GM23338 (cell line): ENCODE measurements around the gene TMEM271. TPM values are rescaled to one million over a fixed set of nuclear protein-coding genes. Genes with fewer than 3 reads are reported as not detected.

Source experiments
- ATAC-seq: fragments of 200-7000 bp; cut with Tn5 transposase; 3 replicates; pipeline ENCODE4 v1.9.1; 2020
- DNase-seq: peaks from one replicate; pipeline ENCODE4 v3.0.0-alpha.2; 2015; ENCODE audit warnings: low spot score
- H2AFZ ChIP-seq: fragments of 200-600 bp; sonication (generic); 2 replicates; pipeline ENCODE4 v1.8.0; 2016; ENCODE audit warnings: antibody characterized with exemption, mild to moderate bottlenecking, moderate library complexity
- H3F3A ChIP-seq: fragments of 200-600 bp; sonication (generic); replicated peaks from 2 replicates; pipeline ENCODE4 v1.8.0; 2017; ENCODE audit warnings: antibody characterized with exemption, mixed run types, low read depth
- H3K27ac ChIP-seq: fragments of 200-600 bp; sonication (generic); 2 replicates; pipeline ENCODE4 v1.6.1; 2016; ENCODE audit warnings: low read depth
- H3K27me3 ChIP-seq: fragments of 200-600 bp; sonication (generic); 2 replicates; pipeline ENCODE4 v1.8.0; 2016; ENCODE audit warnings: mild to moderate bottlenecking, mixed run types, moderate library complexity; ENCODE audit not compliant: insufficient read depth
- H3K36me3 ChIP-seq: fragments of 200-600 bp; sonication (generic); 2 replicates; pipeline ENCODE4 v1.8.0; 2016; ENCODE audit warnings: mild to moderate bottlenecking; ENCODE audit not compliant: insufficient read depth
- H3K4me1 ChIP-seq: fragments of 200-600 bp; sonication (generic); 2 replicates; pipeline ENCODE4 v1.8.0; 2016; ENCODE audit warnings: mild to moderate bottlenecking, moderate library complexity; ENCODE audit not compliant: insufficient read depth
- H3K4me2 ChIP-seq: fragments of 200-600 bp; sonication (generic); 2 replicates; pipeline ENCODE4 v1.7.1; 2017; ENCODE audit warnings: mixed run types
- H3K4me3 ChIP-seq: fragments of 200-600 bp; sonication (generic); 2 replicates; pipeline ENCODE4 v1.6.1; 2016; ENCODE audit warnings: mixed run types
- H3K79me2 ChIP-seq: fragments of 200-600 bp; sonication (generic); replicated peaks from 2 replicates; pipeline ENCODE4 v1.8.0; 2017; ENCODE audit warnings: mild to moderate bottlenecking; ENCODE audit not compliant: insufficient read depth
- H3K9me2 ChIP-seq: fragments of 200-600 bp; sonication (generic); 2 replicates; pipeline ENCODE4 v1.8.0; 2017; ENCODE audit not compliant: insufficient read depth
- H4K20me1 ChIP-seq: fragments of 200-600 bp; sonication (generic); replicated peaks from 2 replicates; pipeline ENCODE4 v1.8.0; 2017; ENCODE audit warnings: mild to moderate bottlenecking; ENCODE audit not compliant: insufficient read depth
- H3K27ac Mint-ChIP-seq: 2 replicates; pipeline ENCODE4 v1.8.0; 2020; ENCODE audit warnings: inconsistent platforms, mild to moderate bottlenecking, moderate library complexity, mixed read lengths
- H3K27me3 Mint-ChIP-seq: 3 replicates; pipeline ENCODE4 v1.8.0; 2022; ENCODE audit warnings: low read depth, mild to moderate bottlenecking, moderate library complexity, mixed read lengths, inconsistent platforms; ENCODE audit not compliant: insufficient read depth, poor library complexity
- H3K36me3 Mint-ChIP-seq: 3 replicates; pipeline ENCODE4 v1.8.0; 2021; ENCODE audit warnings: low read depth, mild to moderate bottlenecking, inconsistent platforms, moderate library complexity, mixed read lengths
- H3K4me1 Mint-ChIP-seq: 3 replicates; pipeline ENCODE4 v1.8.0; 2020; ENCODE audit warnings: mild to moderate bottlenecking, inconsistent platforms, mixed read lengths
- H3K4me3 Mint-ChIP-seq: 3 replicates; pipeline ENCODE4 v1.8.0; 2021; ENCODE audit warnings: moderate library complexity, mild to moderate bottlenecking, inconsistent platforms, mixed read lengths
- H3K9me3 Mint-ChIP-seq: 3 replicates; pipeline ENCODE4 v1.8.0; 2020; ENCODE audit warnings: moderate library complexity, mild to moderate bottlenecking, inconsistent platforms, mixed read lengths
- CREB1 ChIP-seq: fragments of 250-450 bp; sonication (Bioruptor Pico); IDR thresholded peaks from 2 replicates; pipeline ENCODE4 v1.5.0; 2020; ENCODE audit warnings: low read depth, mild to moderate bottlenecking, moderate library complexity
- EZH2 ChIP-seq: fragments of 200-600 bp; sonication (generic); IDR thresholded peaks from one replicate; pipeline ENCODE4 v1.8.0; 2017; ENCODE audit warnings: antibody characterized with exemption, mild to moderate bottlenecking, low read depth; ENCODE audit not compliant: unreplicated experiment
- POLR2AphosphoS5 ChIP-seq: IDR thresholded peaks from 2 replicates; pipeline ENCODE4 v1.6.1; 2016; ENCODE audit warnings: antibody characterized with exemption, low read depth
- ZNF114 ChIP-seq: fragments of 250-450 bp; sonication (Bioruptor Pico); IDR thresholded peaks from 2 replicates; pipeline ENCODE4 v1.5.0; 2020; ENCODE audit warnings: mild to moderate bottlenecking, moderate library complexity
- ZNF331 ChIP-seq: fragments of 250-450 bp; sonication (Bioruptor Pico); IDR thresholded peaks from 2 replicates; pipeline ENCODE4 v1.5.0; 2020; ENCODE audit warnings: low read depth, mild to moderate bottlenecking, moderate library complexity
- polyA plus RNA-seq: library from polyadenylated mRNA; unstranded; fragments of >200 nt; fragmentation: Nextera tagmentation; extraction: Ambion mirVana; gene quantifications from 2 replicates; pipeline ENCODE4 v1.2.1, GENCODE V29; 2016
- total RNA-seq: library from RNA; depleted of rRNA; stranded (reverse); fragments of >200 nt; shearing (Covaris generic); gene quantifications from 2 replicates; pipeline ENCODE4 v1.2.3, GENCODE V29; 2014
- TF ChIP-seq, protein P1 (sequence below): IDR thresholded peaks from one replicate; pipeline ENCODE4 v1.6.1; 2018; ENCODE audit warnings: antibody characterized with exemption; ENCODE audit not compliant: unreplicated experiment
- TF ChIP-seq, protein P2 (sequence below): IDR thresholded peaks from 2 replicates; pipeline ENCODE4 v1.6.1; 2016; ENCODE audit warnings: antibody characterized with exemption
- TF ChIP-seq, protein P3 (sequence below), 2 experiments: fragments of 200-600 bp in 1 of 2; sonication (generic) in 1 of 2; conservative IDR thresholded peaks; 2 replicates each; pipeline versions ENCODE4 v1.5.1 to v1.6.1; 2016 to 2017; ENCODE audit warnings: antibody characterized with exemption in 2 of 2, low read depth in 2 of 2, mild to moderate bottlenecking in 2 of 2, moderate library complexity in 1 of 2

The TMEM271 gene
- total and polyA plus RNA-seq, 2 experiments from 2014 or later, result 0.11 TPM; not detected in 1

DNA sequence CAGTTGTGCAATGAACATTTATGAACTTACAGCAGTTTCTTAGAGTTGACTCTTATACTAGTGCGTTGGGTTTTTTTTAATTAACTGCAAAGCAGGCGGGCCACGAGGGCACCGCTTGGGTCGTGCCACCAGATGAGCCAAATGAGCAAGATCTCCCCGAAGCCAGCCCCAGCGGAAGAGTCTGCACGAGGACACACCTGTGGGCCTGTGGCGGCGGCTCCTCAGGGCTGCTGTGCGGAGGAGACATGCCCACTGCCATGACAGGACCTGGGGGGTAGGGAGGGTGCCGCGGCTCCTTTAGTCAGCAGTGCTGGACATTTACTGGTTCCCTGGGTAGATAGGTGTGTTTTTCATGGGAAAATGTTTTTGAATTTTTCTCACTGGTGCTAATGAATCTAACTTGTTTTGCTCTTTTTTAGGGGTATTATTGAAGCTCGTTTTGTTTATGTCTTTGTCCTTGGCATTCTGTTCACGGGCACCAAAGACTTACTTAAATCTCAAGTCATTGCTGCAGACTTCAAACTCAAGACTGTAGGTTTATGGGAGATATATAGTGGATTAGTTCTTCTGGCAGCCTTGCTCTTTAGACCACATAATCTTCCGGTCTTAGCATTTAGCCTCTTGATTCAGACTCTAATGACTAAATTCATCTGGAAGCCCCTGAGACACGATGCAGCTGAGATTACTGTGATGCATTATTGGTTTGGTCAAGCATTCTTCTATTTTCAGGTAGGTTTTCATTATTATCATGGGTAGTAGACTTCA, 45.9 kb downstream of the TMEM271 start (continued):
- TF ChIP-seq, protein P1, sequence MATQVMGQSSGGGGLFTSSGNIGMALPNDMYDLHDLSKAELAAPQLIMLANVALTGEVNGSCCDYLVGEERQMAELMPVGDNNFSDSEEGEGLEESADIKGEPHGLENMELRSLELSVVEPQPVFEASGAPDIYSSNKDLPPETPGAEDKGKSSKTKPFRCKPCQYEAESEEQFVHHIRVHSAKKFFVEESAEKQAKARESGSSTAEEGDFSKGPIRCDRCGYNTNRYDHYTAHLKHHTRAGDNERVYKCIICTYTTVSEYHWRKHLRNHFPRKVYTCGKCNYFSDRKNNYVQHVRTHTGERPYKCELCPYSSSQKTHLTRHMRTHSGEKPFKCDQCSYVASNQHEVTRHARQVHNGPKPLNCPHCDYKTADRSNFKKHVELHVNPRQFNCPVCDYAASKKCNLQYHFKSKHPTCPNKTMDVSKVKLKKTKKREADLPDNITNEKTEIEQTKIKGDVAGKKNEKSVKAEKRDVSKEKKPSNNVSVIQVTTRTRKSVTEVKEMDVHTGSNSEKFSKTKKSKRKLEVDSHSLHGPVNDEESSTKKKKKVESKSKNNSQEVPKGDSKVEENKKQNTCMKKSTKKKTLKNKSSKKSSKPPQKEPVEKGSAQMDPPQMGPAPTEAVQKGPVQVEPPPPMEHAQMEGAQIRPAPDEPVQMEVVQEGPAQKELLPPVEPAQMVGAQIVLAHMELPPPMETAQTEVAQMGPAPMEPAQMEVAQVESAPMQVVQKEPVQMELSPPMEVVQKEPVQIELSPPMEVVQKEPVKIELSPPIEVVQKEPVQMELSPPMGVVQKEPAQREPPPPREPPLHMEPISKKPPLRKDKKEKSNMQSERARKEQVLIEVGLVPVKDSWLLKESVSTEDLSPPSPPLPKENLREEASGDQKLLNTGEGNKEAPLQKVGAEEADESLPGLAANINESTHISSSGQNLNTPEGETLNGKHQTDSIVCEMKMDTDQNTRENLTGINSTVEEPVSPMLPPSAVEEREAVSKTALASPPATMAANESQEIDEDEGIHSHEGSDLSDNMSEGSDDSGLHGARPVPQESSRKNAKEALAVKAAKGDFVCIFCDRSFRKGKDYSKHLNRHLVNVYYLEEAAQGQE, result no peak
- TF ChIP-seq ZNF114 (CRISPR knock-in tag) (no peak), ZNF331 (CRISPR knock-in tag) (no peak), POLR2AphosphoS5 (no peak), EZH2 (no peak), CREB1 (CRISPR knock-in tag) (no peak)
- TF ChIP-seq, protein P2, sequence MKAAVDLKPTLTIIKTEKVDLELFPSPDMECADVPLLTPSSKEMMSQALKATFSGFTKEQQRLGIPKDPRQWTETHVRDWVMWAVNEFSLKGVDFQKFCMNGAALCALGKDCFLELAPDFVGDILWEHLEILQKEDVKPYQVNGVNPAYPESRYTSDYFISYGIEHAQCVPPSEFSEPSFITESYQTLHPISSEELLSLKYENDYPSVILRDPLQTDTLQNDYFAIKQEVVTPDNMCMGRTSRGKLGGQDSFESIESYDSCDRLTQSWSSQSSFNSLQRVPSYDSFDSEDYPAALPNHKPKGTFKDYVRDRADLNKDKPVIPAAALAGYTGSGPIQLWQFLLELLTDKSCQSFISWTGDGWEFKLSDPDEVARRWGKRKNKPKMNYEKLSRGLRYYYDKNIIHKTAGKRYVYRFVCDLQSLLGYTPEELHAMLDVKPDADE, result no peak

DNA sequence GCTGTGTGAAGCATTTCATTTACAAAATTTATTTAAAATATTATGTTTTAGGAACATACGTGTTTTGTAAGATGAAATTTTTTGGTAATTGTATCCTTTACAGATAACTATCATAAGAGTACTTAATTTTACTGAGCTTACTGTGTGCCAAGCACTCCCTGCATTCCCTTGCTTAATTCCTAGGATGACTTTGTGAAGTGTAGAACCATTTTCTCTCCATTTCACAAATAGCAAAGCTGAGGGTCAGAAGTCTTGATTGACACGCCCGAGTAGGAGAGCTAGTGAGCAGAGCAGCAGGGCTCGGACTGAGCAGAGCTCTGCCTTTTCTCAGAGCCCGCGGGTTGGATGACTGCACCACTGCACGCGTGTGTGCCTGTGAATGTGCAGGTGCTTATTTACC, 46.5 kb downstream of the TMEM271 start:
- Mint-ChIP-seq H3K36me3 (peaks cover 60% of the 10 kb centered on the region), H3K4me3 (no peak overlapping the region), H3K9me3 (no peaks in the 10 kb centered on the region), H3K27me3 (peaks cover 5% of the 10 kb centered on the region), H3K4me1 (peaks cover 9% of the 10 kb centered on the region; the same call in 2 of the 3 replicates), H3K27ac (no peak overlapping the region)
- no peaks in the 10 kb centered on the region for H3F3A ChIP-seq
- no peaks in the 10 kb centered on the region; the same call in 1 of the 2 replicates for H3K79me2 ChIP-seq
- H3K4me3 ChIP-seq, result no peak overlapping the region
- TF ChIP-seq, protein P3, sequence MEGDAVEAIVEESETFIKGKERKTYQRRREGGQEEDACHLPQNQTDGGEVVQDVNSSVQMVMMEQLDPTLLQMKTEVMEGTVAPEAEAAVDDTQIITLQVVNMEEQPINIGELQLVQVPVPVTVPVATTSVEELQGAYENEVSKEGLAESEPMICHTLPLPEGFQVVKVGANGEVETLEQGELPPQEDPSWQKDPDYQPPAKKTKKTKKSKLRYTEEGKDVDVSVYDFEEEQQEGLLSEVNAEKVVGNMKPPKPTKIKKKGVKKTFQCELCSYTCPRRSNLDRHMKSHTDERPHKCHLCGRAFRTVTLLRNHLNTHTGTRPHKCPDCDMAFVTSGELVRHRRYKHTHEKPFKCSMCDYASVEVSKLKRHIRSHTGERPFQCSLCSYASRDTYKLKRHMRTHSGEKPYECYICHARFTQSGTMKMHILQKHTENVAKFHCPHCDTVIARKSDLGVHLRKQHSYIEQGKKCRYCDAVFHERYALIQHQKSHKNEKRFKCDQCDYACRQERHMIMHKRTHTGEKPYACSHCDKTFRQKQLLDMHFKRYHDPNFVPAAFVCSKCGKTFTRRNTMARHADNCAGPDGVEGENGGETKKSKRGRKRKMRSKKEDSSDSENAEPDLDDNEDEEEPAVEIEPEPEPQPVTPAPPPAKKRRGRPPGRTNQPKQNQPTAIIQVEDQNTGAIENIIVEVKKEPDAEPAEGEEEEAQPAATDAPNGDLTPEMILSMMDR (conservative IDR thresholded peaks at IDR 0.05; ENCODE audit: low read depth in 2 of 2), result no peak
- DNase-seq (no peak), ATAC-seq (no peak)
- no peak overlapping the region for H3K27ac ChIP-seq
- H3K27me3 ChIP-seq, result no peaks in the 10 kb centered on the region
- peaks cover 5% of the 10 kb centered on the region; the same call in 1 of the 2 replicates for H3K36me3 ChIP-seq
- no peak overlapping the region for H2AFZ ChIP-seq
- no peaks in the 10 kb centered on the region for H3K4me1 ChIP-seq
- H4K20me1 ChIP-seq, result 0 out of 2 replicates have a peak, but pooled peaks cover 6% of the 10 kb centered on the region
- H3K9me2 ChIP-seq, result no peaks in the 10 kb centered on the region
- no peak overlapping the region for H3K4me2 ChIP-seq
